Fibroblast of pulmonary artery (primary cell): ENCODE measurements around the gene MAGI2.
"Not testable (repeated sequence)": the region's sequence is repeated elsewhere in the genome, so short reads cannot be mapped to it uniquely, and the experiment has no call there.

Experiments
- DNase-seq: peaks from one replicate; pipeline ENCODE4 v3.0.0-alpha.2; 2010; ENCODE audit warnings: low read depth
- H3K4me3 ChIP-seq: replicated peaks from 2 replicates; pipeline ENCODE4 v1.5.1; 2011; ENCODE audit warnings: low read depth, mild to moderate bottlenecking, control low read depth, low read length, moderate library complexity
- CTCF ChIP-seq: IDR thresholded peaks from 2 replicates; pipeline ENCODE4 v1.5.1; 2011; ENCODE audit warnings: mild to moderate bottlenecking, control low read depth, low read length, inconsistent platforms; ENCODE audit errors: missing control alignments

MAGI2 gene

DNA sequence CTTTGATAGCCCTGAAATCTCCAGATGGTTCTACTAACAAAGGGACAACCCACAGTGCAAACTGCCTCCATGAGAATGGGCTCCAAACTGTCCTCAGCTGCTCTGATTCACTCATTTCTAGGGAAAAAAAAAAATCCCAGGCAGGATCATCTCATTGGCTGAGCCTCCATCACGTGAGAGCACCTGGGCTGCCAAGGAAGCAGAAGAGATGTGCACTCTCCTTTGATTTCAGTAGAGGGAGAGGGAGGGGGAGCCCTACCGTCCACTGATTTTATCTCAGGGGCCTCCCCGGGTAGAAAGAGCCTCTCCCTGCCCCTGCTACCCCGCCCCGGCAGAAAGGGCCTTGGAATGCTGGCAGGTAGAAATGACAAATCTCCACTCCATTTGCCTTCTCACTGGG lies 929.5 kb downstream of the MAGI2 start:
- H3K4me3 ChIP-seq, result no peak overlapping the region
- no peak for TF ChIP-seq CTCF
- no peak for DNase-seq

GRCh38 chr7:78521961-78522360 lies 931.5 kb downstream of the MAGI2 start:
- H3K4me3 ChIP-seq, result no peak overlapping the region
- TF ChIP-seq CTCF, result no peak
- no peak for DNase-seq

GRCh38 chr7:78516450-78516849 lies 937.0 kb downstream of the MAGI2 start:
- no peak for TF ChIP-seq CTCF
- DNase-seq, result no peak
- H3K4me3 ChIP-seq, result no peak overlapping the region

GRCh38 chr7:78514634-78515033 lies 938.8 kb downstream of the MAGI2 start:
- no peak for DNase-seq
- H3K4me3 ChIP-seq, result no peak overlapping the region
- TF ChIP-seq CTCF, result no peak

DNA sequence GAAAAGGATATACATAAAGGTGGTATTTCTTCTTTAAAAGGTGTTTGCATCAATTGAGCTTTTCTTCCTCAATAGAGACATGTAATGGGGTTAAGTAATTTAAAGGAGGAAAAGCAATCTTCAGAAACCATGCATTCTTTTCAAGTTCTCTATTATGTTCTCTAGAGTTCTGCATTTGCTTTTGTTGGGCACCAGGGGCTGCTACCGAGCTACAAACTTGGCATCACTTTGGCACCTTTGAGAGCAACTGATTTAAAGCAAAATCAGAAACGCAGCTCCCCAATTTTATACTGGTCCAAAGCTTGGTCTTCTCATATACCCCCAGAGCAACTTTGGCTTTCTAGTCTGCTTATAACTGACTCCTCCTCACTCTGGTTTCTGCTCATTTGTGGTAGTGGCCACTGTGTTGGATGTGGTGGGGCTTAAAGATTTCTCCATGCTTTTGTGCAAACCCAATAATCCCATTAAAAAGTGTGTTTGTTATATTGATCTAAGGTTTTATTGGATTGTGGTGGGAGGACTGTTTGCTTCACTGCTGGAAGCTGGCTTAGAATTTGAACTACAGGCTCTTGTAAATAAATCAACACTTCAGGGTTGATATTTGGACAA lies 942.8 kb downstream of the MAGI2 start:
- DNase-seq, result peak; percentile 53
- H3K4me3 ChIP-seq, result no peak overlapping the region
- peak; percentile 86 for TF ChIP-seq CTCF

GRCh38 chr7:78503301-78503700 lies 950.2 kb downstream of the MAGI2 start:
- DNase-seq, H3K4me3 ChIP-seq: not testable (repeated sequence)

- no peak overlapping the region for H3K4me3 ChIP-seq
- no peak for DNase-seq
- TF ChIP-seq CTCF, result no peak
Measured at GRCh38 chr7:78501064-78501463, 952.4 kb downstream of the MAGI2 start.

DNA sequence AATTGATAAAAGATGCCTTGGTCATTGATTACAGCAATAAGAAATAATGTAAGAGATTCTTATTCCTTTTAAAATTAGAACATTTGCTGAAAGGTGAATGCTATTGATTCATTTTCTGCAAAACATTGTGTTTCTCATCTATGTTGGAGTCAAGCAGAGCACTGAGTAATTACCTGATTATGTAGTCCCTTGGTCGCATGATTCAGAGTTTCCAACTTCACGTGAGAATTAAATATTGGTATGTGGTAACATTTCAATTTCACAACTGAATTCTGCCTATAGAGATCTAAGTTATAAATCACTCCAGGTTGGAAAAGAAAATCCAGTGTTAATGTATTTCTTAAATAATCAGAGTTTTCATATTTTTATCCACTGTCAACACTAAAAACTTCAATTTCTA lies 953.5 kb downstream of the MAGI2 start:
- TF ChIP-seq CTCF, result no peak
- H3K4me3 ChIP-seq, result no peak overlapping the region
- no peak for DNase-seq
